ENCODE results near the gene IPPK.
A peak's percentile ranks its signal among the peaks of the same experiment; 100 is the strongest.
"Not testable (repeated sequence)": the region's sequence is repeated elsewhere in the genome, so short reads cannot be mapped to it uniquely, and the experiment has no call there.

IPPK gene

DNA sequence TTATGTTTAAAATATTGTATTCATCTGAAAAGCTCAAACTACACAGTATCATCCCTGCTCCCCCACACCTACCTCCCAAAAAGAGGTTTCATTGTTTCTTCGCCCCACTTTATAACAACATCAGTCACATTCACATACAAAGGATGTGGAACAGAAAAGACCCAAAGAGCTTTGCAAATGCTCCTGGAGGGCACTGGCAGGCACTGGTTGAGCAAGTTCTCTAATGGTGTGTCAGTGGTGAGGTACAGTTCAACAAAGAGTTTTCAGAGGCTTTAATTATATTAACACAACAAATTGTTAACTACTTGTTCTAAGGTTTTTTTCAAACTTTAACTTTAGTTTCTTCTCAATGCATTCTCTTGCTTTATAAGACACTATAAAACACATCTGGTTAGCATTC lies 80.0 kb downstream of the IPPK start:
- Histone ChIP-seq H3K9me3 (ENCODE audit: control insufficient read depth in 2 of 2, low read length in 2 of 2) (no peaks in the 10 kb centered on the region), H3K27ac (ENCODE audit: low read depth in 2 of 2, low read length in 2 of 2) (peak overlapping the region; percentile 43 to 44), H3K4me3 (ENCODE audit: low read length in 2 of 2) (no peak overlapping the region), H3K36me3 (ENCODE audit: control insufficient read depth in 2 of 2, insufficient read depth in 2 of 2, low read length in 2 of 2) (no peaks in the 10 kb centered on the region), H3K27me3 (ENCODE audit: control insufficient read depth in 2 of 2, insufficient read depth in 2 of 2, low read length in 2 of 2) (no peaks in the 10 kb centered on the region), H3K4me1 (ENCODE audit: control insufficient read depth in 2 of 2, insufficient read depth in 2 of 2, low read length in 2 of 2) (peaks cover 0 to 2% of the 10 kb centered on the region in 2 donors), H3K9ac (ENCODE audit: low read depth in 1 of 2, low read length in 2 of 2) (no peak overlapping the region)

DNA sequence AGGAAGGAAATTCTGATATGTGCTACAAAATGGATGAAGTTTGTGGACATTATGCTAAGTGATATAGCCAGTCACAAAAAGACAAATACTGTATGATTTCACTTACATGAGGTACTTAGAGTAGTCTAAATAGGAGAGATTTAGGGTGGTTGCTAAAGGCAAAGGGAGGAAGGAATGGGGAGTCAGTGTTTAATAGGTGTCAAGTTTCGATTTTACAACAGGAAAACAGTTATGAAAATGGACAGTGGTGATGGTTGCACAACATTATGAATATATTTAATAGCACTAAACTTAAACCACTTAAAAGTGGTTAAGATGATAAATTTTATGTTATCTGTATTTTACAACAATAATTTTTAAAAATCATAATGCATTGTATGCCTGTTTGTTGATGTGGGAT lies 93.8 kb downstream of the IPPK start:
- H3K9ac ChIP-seq (ENCODE audit: low read depth in 1 of 2, low read length in 2 of 2) = no peak overlapping the region
- H3K9me3 ChIP-seq (ENCODE audit: control insufficient read depth in 2 of 2, low read length in 2 of 2) = no peaks in the 10 kb centered on the region
- H3K27ac ChIP-seq (ENCODE audit: low read depth in 2 of 2, low read length in 2 of 2) = no peak overlapping the region

DNA sequence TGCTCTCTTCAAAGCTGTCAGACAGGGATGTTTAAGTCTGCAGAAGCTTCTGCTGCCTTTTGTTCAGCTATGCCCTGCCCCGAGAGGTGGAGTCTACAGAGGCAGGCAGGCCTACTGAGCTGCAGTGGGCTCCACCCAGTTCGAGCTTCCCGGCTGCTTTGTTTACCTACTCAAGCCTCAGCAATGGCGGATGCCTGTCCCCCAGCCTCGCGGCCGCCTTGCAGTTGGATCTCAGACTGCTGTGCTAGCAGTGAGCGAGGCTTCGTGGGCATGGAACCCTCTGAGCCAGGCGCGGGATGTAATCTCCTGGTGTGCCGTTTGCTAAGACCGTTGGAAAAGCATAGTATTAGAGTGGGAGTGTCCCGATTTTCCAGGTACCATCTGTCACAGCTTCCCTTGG lies 96.3 kb downstream of the IPPK start:
- not testable (repeated sequence) for H3K27me3 ChIP-seq (ENCODE audit: control insufficient read depth in 2 of 2, insufficient read depth in 2 of 2, low read length in 2 of 2); H3K9ac ChIP-seq (ENCODE audit: low read depth in 1 of 2, low read length in 2 of 2); H3K4me3 ChIP-seq (ENCODE audit: low read length in 2 of 2); H3K27ac ChIP-seq (ENCODE audit: low read depth in 2 of 2, low read length in 2 of 2); H3K9me3 ChIP-seq (ENCODE audit: control insufficient read depth in 2 of 2, low read length in 2 of 2); H3K36me3 ChIP-seq (ENCODE audit: control insufficient read depth in 2 of 2, insufficient read depth in 2 of 2, low read length in 2 of 2); H3K4me1 ChIP-seq (ENCODE audit: control insufficient read depth in 2 of 2, insufficient read depth in 2 of 2, low read length in 2 of 2)

More for the DNA sequence above, 93.8 kb downstream of the IPPK start:
- no peak overlapping the region for H3K4me3 ChIP-seq (ENCODE audit: low read length in 2 of 2)
- no peaks in the 10 kb centered on the region for H3K4me1 ChIP-seq (ENCODE audit: control insufficient read depth in 2 of 2, insufficient read depth in 2 of 2, low read length in 2 of 2)
- no peaks in the 10 kb centered on the region for H3K27me3 ChIP-seq (ENCODE audit: control insufficient read depth in 2 of 2, insufficient read depth in 2 of 2, low read length in 2 of 2)
- H3K36me3 ChIP-seq (ENCODE audit: control insufficient read depth in 2 of 2, insufficient read depth in 2 of 2, low read length in 2 of 2) = no peaks in the 10 kb centered on the region

DNA sequence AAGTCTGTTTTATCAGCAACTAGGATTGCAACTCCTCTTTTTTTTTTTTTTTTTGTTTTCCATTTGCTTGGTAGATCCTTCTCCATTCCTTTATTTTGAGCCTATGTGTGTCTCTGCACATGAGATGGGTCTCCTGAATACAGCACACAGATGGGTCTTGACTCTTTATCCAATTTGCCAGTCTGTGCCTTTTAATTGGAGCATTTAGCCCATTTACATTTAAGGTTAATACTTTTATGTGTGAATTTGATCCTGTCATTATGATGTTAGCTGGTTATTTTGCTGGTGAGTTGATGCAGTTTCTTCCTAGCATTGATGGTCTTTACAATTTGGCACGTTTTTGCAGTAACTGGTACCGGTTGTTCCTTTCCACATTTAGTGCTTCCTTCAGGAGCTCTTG lies 98.1 kb downstream of the IPPK start:
- not testable (repeated sequence) for H3K4me3 ChIP-seq (ENCODE audit: low read length in 2 of 2); H3K9me3 ChIP-seq (ENCODE audit: control insufficient read depth in 2 of 2, low read length in 2 of 2); H3K27ac ChIP-seq (ENCODE audit: low read depth in 2 of 2, low read length in 2 of 2); H3K36me3 ChIP-seq (ENCODE audit: control insufficient read depth in 2 of 2, insufficient read depth in 2 of 2, low read length in 2 of 2); H3K4me1 ChIP-seq (ENCODE audit: control insufficient read depth in 2 of 2, insufficient read depth in 2 of 2, low read length in 2 of 2); H3K9ac ChIP-seq (ENCODE audit: low read depth in 1 of 2, low read length in 2 of 2); H3K27me3 ChIP-seq (ENCODE audit: control insufficient read depth in 2 of 2, insufficient read depth in 2 of 2, low read length in 2 of 2)

DNA sequence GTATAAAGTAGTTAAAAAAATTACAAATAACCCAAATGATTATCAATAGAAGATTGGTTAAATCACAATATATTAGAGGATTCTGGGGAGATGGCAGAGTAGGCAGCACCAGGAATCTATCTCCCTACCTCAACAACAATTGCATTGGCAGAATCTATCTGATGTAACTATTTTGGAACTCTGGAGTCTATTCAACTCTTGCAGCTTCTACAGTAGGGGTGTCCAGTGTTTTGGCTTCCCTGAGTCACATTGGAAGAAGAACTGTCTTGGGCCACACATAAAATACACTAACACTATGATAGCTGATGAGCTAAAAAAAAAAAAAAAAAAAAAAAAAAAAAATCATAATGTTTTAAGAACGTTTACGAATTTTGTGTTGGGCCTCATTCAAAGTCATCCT lies 104.9 kb downstream of the IPPK start:
- Histone ChIP-seq H3K27me3 (ENCODE audit: control insufficient read depth in 2 of 2, insufficient read depth in 2 of 2, low read length in 2 of 2) (no peaks in the 10 kb centered on the region), H3K36me3 (ENCODE audit: control insufficient read depth in 2 of 2, insufficient read depth in 2 of 2, low read length in 2 of 2) (no peaks in the 10 kb centered on the region), H3K9me3 (ENCODE audit: control insufficient read depth in 2 of 2, low read length in 2 of 2) (no peaks in the 10 kb centered on the region), H3K4me1 (ENCODE audit: control insufficient read depth in 2 of 2, insufficient read depth in 2 of 2, low read length in 2 of 2) (peaks cover 0 to 12% of the 10 kb centered on the region in 2 donors), H3K27ac (ENCODE audit: low read depth in 2 of 2, low read length in 2 of 2) (no peak overlapping the region), H3K9ac (ENCODE audit: low read depth in 1 of 2, low read length in 2 of 2) (no peak overlapping the region), H3K4me3 (ENCODE audit: low read length in 2 of 2) (no peak overlapping the region)

DNA sequence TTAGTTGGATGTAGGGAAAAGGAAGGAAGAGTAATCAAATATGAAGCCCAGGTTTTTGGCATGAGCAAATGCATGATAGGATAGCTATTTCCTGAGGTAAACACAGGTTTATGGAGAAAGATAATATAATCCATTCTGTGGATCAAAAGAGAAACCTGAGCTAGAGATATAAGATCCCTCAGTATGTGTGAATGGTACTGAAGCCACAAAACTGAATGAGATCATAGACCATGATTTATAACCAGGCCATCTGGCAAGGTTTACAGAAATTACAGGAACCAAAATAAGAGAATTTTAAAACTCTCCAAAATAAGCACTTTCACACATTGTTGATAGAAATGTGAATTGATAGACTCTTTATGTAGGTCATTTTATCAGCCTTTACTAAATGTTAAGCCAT lies 105.4 kb downstream of the IPPK start:
- no peak overlapping the region for H3K27ac ChIP-seq (ENCODE audit: low read depth in 2 of 2, low read length in 2 of 2)
- no peak overlapping the region for H3K4me3 ChIP-seq (ENCODE audit: low read length in 2 of 2)
- H3K36me3 ChIP-seq (ENCODE audit: control insufficient read depth in 2 of 2, insufficient read depth in 2 of 2, low read length in 2 of 2) = no peaks in the 10 kb centered on the region
- H3K9me3 ChIP-seq (ENCODE audit: control insufficient read depth in 2 of 2, low read length in 2 of 2) = no peaks in the 10 kb centered on the region
- H3K4me1 ChIP-seq (ENCODE audit: control insufficient read depth in 2 of 2, insufficient read depth in 2 of 2, low read length in 2 of 2) = peaks cover 0 to 12% of the 10 kb centered on the region in 2 donors
- H3K9ac ChIP-seq (ENCODE audit: low read depth in 1 of 2, low read length in 2 of 2) = no peak overlapping the region
- no peaks in the 10 kb centered on the region for H3K27me3 ChIP-seq (ENCODE audit: control insufficient read depth in 2 of 2, insufficient read depth in 2 of 2, low read length in 2 of 2)

Measured in mucosa of rectum (tissue), 2 donors.